ENCODE measurements around the gene CYP24A1. TPM values are rescaled to one million over a fixed set of nuclear protein-coding genes. Genes with fewer than 3 reads are reported as not detected.

The CYP24A1 gene
- total and polyA plus RNA-seq, 5 donors from 2014 or later = 0.49 to 0.80 (median 0.66) TPM; not detected in 1

DNA sequence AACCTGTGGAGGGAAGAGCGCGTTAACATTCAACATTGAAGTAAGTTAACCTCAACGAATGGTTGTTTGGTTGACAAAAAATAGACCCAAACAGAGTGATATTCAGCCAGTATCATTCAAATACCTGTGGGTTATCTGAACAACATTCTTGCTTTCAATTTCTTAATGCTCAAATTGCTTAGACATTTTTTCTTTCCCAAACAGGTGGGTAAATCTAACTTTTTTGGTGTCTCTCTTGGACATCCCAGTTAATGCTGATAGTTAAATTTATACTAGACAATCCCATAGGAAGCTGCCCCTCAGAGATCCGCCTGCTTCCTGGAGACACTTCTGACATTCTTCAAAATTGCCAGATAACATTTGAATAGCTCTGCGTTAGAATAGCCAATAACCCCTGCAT is 20.0 kb upstream of the CYP24A1 start:
- H3K4me1 Mint-ChIP-seq = no peaks in the 10 kb centered on the region
- H3K27me3 ChIP-seq (ENCODE audit: control insufficient read depth, insufficient read depth, low read length) = peaks cover 8% of the 10 kb centered on the region
- no peaks in the 10 kb centered on the region for H3K4me1 ChIP-seq (ENCODE audit: control insufficient read depth, insufficient read depth, low read length, poor library complexity, severe bottlenecking)
- no peak overlapping the region for H3K4me3 ChIP-seq (ENCODE audit: low read depth, low read length)
- no peak overlapping the region for H3K27ac ChIP-seq (ENCODE audit: insufficient read depth, low read length, poor library complexity, severe bottlenecking)
- DNase-seq = no peak
- H3K4me3 Mint-ChIP-seq = no peak overlapping the region
- no peaks in the 10 kb centered on the region for H3K9me3 Mint-ChIP-seq
- no peak overlapping the region for H3K27ac Mint-ChIP-seq
- H3K36me3 Mint-ChIP-seq = no peaks in the 10 kb centered on the region
- H3K36me3 ChIP-seq (ENCODE audit: control insufficient read depth, insufficient read depth, low read length) = no peaks in the 10 kb centered on the region
- ATAC-seq (ENCODE audit: low read depth in 2 of 2) = no peak
- H3K9me3 ChIP-seq (ENCODE audit: control insufficient read depth in 2 of 2, low read length in 2 of 2) = no peaks in the 10 kb centered on the region
- H3K27me3 Mint-ChIP-seq = peaks cover 9% of the 10 kb centered on the region

DNA sequence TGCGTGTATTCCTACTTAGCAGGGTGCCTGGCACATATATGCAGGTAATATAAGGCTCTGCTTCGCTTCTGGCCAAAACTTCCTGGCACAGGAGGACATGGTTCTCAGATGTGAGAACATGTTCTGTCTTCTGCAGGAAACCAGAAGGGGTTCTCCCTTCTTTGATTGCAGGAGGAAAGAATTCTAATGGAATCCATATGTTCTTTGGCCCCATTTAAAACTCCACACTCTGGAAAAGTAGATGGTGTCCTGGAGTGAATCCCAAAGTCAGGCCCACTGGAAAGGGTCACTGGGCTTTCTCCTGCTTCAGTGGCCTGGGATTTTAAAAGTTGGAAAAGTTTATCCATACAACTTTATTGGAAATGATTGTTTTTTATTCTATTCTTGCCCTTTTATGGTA is 16.4 kb upstream of the CYP24A1 start:
- DNase-seq = no peak
- Histone ChIP-seq H3K27ac (ENCODE audit: insufficient read depth, low read length, poor library complexity, severe bottlenecking) (no peak overlapping the region), H3K27me3 (ENCODE audit: control insufficient read depth, insufficient read depth, low read length) (peaks cover 8% of the 10 kb centered on the region), H3K9me3 (ENCODE audit: control insufficient read depth in 2 of 2, low read length in 2 of 2) (no peaks in the 10 kb centered on the region), H3K4me3 (ENCODE audit: low read depth, low read length) (no peak overlapping the region), H3K4me1 (ENCODE audit: control insufficient read depth, insufficient read depth, low read length, poor library complexity, severe bottlenecking) (no peaks in the 10 kb centered on the region), H3K36me3 (ENCODE audit: control insufficient read depth, insufficient read depth, low read length) (no peaks in the 10 kb centered on the region)
- Mint-ChIP-seq H3K4me3 (no peak overlapping the region), H3K4me1 (no peaks in the 10 kb centered on the region), H3K9me3 (no peaks in the 10 kb centered on the region), H3K27ac (peak overlapping the region in 1 of 3 donors; percentile 23), H3K27me3 (peaks cover 9% of the 10 kb centered on the region), H3K36me3 (no peaks in the 10 kb centered on the region)
- ATAC-seq (ENCODE audit: low read depth in 2 of 2) = no peak

DNA sequence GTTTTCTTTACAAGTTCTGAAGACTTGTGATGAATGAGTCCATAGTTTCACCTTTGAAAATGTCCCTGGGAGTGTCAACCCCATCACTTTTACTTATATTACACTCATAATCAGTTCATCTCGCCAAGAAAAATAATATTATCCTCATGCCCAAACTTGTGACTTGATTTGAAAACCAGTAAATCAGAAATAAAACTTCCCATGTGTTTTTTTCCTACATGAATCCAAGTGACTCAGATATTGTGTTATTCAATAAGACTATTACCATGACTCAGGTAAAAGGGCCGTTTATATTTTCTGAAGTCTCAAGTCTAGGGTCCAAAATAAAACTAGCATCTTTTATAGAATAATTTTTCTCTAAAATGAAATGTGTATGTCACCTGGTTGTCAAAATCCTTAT is 15.8 kb upstream of the CYP24A1 start:
- Histone ChIP-seq H3K4me1 (ENCODE audit: control insufficient read depth, insufficient read depth, low read length, poor library complexity, severe bottlenecking) (no peaks in the 10 kb centered on the region), H3K36me3 (ENCODE audit: control insufficient read depth, insufficient read depth, low read length) (no peaks in the 10 kb centered on the region), H3K9me3 (ENCODE audit: control insufficient read depth in 2 of 2, low read length in 2 of 2) (no peaks in the 10 kb centered on the region), H3K4me3 (ENCODE audit: low read depth, low read length) (no peak overlapping the region), H3K27ac (ENCODE audit: insufficient read depth, low read length, poor library complexity, severe bottlenecking) (no peak overlapping the region), H3K27me3 (ENCODE audit: control insufficient read depth, insufficient read depth, low read length) (peaks cover 7% of the 10 kb centered on the region)
- H3K27ac Mint-ChIP-seq = no peak overlapping the region
- no peak for ATAC-seq (ENCODE audit: low read depth in 2 of 2)
- H3K36me3 Mint-ChIP-seq = no peaks in the 10 kb centered on the region
- H3K4me3 Mint-ChIP-seq = no peak overlapping the region
- H3K4me1 Mint-ChIP-seq = no peaks in the 10 kb centered on the region
- DNase-seq = no peak
- peaks cover 9% of the 10 kb centered on the region for H3K27me3 Mint-ChIP-seq
- no peaks in the 10 kb centered on the region for H3K9me3 Mint-ChIP-seq

DNA sequence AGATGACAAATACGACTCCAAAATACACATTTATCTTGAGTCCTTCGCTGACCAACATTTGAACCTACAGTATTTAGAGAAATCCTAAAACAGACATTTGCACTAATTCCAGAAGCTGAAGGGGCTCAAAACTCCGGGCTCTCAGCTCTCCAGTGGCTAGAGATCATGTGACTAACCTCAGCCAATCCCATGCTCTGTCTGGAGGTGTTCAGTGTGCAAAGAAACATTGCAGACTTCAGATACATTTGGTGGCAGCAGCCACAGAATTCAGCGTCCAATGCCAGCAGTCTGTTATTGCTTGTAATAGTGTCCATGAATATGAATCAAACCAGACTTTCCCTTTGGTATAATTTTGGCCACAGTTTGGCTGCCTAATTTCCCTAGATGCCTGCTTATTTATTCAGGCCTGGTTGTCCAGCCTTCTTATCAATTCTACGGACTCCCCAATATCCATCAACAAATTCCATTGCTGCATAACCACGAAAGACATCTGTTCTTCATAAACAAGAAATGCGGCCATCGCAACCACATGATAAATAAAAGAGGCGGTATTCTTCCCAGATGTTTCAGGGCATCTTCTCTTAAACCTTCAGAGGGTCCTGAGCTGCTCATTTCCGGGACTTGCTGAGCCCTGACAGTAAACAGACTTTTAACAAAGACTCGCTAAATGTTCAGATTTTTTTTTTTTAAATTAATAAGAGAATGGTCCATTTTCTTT is 14.5 kb upstream of the CYP24A1 start:
- peaks cover 7% of the 10 kb centered on the region for H3K27me3 ChIP-seq (ENCODE audit: control insufficient read depth, insufficient read depth, low read length)
- no peak for DNase-seq
- H3K36me3 ChIP-seq (ENCODE audit: control insufficient read depth, insufficient read depth, low read length) = no peaks in the 10 kb centered on the region
- H3K4me1 ChIP-seq (ENCODE audit: control insufficient read depth, insufficient read depth, low read length, poor library complexity, severe bottlenecking) = no peaks in the 10 kb centered on the region
- H3K9me3 ChIP-seq (ENCODE audit: control insufficient read depth in 2 of 2, low read length in 2 of 2) = no peaks in the 10 kb centered on the region
- Mint-ChIP-seq H3K4me1 (no peaks in the 10 kb centered on the region), H3K9me3 (no peaks in the 10 kb centered on the region), H3K36me3 (no peaks in the 10 kb centered on the region), H3K4me3 (no peak overlapping the region), H3K27me3 (peaks cover 10% of the 10 kb centered on the region), H3K27ac (no peak overlapping the region)
- no peak for ATAC-seq (ENCODE audit: low read depth in 2 of 2)
- no peak overlapping the region for H3K27ac ChIP-seq (ENCODE audit: insufficient read depth, low read length, poor library complexity, severe bottlenecking)
- no peak overlapping the region for H3K4me3 ChIP-seq (ENCODE audit: low read depth, low read length)

DNA sequence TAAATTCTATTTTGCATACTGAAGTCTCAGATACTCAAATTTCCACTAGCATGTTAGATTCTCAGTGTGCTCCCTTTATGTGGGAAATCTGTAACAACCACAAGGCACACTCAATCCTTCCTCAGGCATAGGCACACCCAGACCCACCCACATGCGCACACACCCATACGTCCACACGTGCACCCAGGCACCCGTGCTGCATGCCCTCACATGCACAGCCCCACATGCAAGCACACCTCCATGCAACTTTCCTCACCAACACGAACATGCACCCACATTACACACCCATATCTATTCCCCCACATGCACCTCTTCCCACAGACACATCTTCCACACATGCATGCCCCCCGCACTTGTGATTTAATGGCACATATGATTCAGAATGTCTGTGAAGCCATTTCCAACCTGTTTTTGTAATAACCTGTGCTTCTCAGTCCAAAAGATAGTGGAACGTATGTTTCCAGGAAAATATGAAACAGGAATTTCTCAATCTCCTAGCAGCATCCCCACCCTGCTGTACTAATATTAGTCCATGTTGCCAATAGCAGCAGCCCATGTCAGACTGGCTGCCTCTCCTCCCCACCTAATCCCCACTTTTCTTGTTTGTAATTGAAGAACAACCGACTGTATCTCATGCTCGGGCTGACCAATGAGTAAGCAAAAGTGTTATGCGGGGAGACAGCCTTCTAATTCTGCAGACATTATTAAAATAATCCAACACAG is 11.3 kb upstream of the CYP24A1 start:
- Histone ChIP-seq H3K36me3 (ENCODE audit: control insufficient read depth, insufficient read depth, low read length) (no peaks in the 10 kb centered on the region), H3K4me1 (ENCODE audit: control insufficient read depth, insufficient read depth, low read length, poor library complexity, severe bottlenecking) (no peaks in the 10 kb centered on the region), H3K27me3 (ENCODE audit: control insufficient read depth, insufficient read depth, low read length) (peaks cover 4% of the 10 kb centered on the region), H3K9me3 (ENCODE audit: control insufficient read depth in 2 of 2, low read length in 2 of 2) (no peaks in the 10 kb centered on the region), H3K27ac (ENCODE audit: insufficient read depth, low read length, poor library complexity, severe bottlenecking) (no peak overlapping the region), H3K4me3 (ENCODE audit: low read depth, low read length) (no peak overlapping the region)
- Mint-ChIP-seq H3K36me3 (no peaks in the 10 kb centered on the region), H3K4me3 (no peak overlapping the region), H3K27me3 (peaks cover 6% of the 10 kb centered on the region), H3K27ac (no peak overlapping the region), H3K9me3 (no peaks in the 10 kb centered on the region), H3K4me1 (no peaks in the 10 kb centered on the region)
- DNase-seq (no peak), ATAC-seq (ENCODE audit: low read depth in 2 of 2) (no peak)

DNA sequence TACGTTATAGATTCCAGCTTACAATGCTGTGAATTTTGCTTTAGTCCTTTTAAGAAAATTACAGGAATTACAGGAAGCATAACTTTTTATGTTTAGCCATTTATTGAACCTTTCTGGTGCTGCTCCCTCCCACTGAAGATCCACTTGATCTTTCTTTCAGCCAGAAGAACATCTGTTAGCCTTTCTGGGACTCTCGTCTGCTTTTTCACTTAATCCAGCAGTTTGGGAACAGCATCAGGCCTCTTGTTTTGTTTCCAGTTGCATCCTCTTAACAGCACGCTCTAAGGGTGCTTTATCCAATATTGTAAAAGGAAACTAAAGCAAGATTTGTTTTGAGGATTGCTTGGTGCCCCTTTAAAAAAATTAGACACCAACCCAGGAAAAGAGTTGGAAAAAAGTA is 10.3 kb upstream of the CYP24A1 start:
- H3K9me3 Mint-ChIP-seq = no peaks in the 10 kb centered on the region
- H3K4me1 Mint-ChIP-seq = no peaks in the 10 kb centered on the region
- ATAC-seq (ENCODE audit: low read depth in 2 of 2) (no peak), DNase-seq (no peak)
- no peak overlapping the region for H3K4me3 ChIP-seq (ENCODE audit: low read depth, low read length)
- H3K4me3 Mint-ChIP-seq = no peak overlapping the region
- peaks cover 6% of the 10 kb centered on the region for H3K27me3 Mint-ChIP-seq
- no peaks in the 10 kb centered on the region for H3K4me1 ChIP-seq (ENCODE audit: control insufficient read depth, insufficient read depth, low read length, poor library complexity, severe bottlenecking)
- H3K27ac Mint-ChIP-seq = no peak overlapping the region
- H3K27ac ChIP-seq (ENCODE audit: insufficient read depth, low read length, poor library complexity, severe bottlenecking) = no peak overlapping the region
- no peaks in the 10 kb centered on the region for H3K9me3 ChIP-seq (ENCODE audit: control insufficient read depth in 2 of 2, low read length in 2 of 2)
- peaks cover 8% of the 10 kb centered on the region for H3K27me3 ChIP-seq (ENCODE audit: control insufficient read depth, insufficient read depth, low read length)
- H3K36me3 Mint-ChIP-seq = no peaks in the 10 kb centered on the region
- H3K36me3 ChIP-seq (ENCODE audit: control insufficient read depth, insufficient read depth, low read length) = no peaks in the 10 kb centered on the region

DNA sequence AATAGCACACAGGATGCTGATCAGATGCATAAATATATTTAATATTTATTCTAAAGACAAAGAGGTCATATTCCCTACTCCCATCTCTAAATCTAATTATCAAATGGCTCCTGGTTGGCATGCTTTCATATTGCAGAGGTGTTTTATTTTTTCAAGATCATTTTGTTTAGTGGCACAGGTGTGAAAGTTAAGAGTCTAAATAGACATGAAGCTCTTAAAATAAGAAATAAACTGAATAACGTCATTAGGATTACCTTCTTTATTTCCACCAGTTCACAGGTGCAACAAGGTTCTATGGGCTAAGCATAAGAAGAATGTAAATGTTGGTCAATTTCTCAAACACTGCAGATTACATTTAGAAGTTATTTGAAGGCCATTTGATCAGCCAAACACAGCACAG is 7.1 kb upstream of the CYP24A1 start:
- no peaks in the 10 kb centered on the region for H3K9me3 ChIP-seq (ENCODE audit: control insufficient read depth in 2 of 2, low read length in 2 of 2)
- Mint-ChIP-seq H3K4me3 (no peak overlapping the region), H3K27ac (no peak overlapping the region), H3K27me3 (peaks cover 20% of the 10 kb centered on the region), H3K36me3 (no peaks in the 10 kb centered on the region), H3K9me3 (no peaks in the 10 kb centered on the region), H3K4me1 (no peaks in the 10 kb centered on the region)
- ATAC-seq (ENCODE audit: low read depth in 2 of 2) (no peak), DNase-seq (no peak)
- peaks cover 12% of the 10 kb centered on the region for H3K27me3 ChIP-seq (ENCODE audit: control insufficient read depth, insufficient read depth, low read length)
- no peak overlapping the region for H3K27ac ChIP-seq (ENCODE audit: insufficient read depth, low read length, poor library complexity, severe bottlenecking)
- no peak overlapping the region for H3K4me3 ChIP-seq (ENCODE audit: low read depth, low read length)
- no peaks in the 10 kb centered on the region for H3K4me1 ChIP-seq (ENCODE audit: control insufficient read depth, insufficient read depth, low read length, poor library complexity, severe bottlenecking)
- no peaks in the 10 kb centered on the region for H3K36me3 ChIP-seq (ENCODE audit: control insufficient read depth, insufficient read depth, low read length)

DNA sequence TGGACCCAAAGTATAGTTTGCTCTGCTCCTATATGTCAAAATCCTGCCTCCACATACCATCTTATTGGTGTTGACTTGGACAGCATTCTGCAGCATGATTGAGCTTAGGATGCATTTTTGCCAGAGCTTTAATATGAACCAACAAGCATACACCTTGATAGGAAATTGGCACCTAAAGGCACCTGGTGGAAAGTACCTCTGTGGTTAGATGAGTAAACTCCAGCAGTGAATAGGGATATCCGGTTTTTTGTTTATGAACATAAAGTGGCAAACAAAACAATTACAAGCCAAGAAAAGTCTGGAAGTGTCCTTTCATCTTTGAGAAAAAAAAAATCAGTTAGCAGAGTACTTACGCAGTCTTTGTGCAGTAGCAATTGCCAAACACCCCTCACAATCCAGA is 6.2 kb upstream of the CYP24A1 start:
- no peak overlapping the region for H3K4me3 Mint-ChIP-seq
- H3K9me3 Mint-ChIP-seq = no peaks in the 10 kb centered on the region
- H3K27ac Mint-ChIP-seq = no peak overlapping the region
- Histone ChIP-seq H3K4me1 (ENCODE audit: control insufficient read depth, insufficient read depth, low read length, poor library complexity, severe bottlenecking) (no peaks in the 10 kb centered on the region), H3K36me3 (ENCODE audit: control insufficient read depth, insufficient read depth, low read length) (no peaks in the 10 kb centered on the region), H3K9me3 (ENCODE audit: control insufficient read depth in 2 of 2, low read length in 2 of 2) (no peaks in the 10 kb centered on the region), H3K27me3 (ENCODE audit: control insufficient read depth, insufficient read depth, low read length) (peaks cover 16% of the 10 kb centered on the region), H3K27ac (ENCODE audit: insufficient read depth, low read length, poor library complexity, severe bottlenecking) (no peak overlapping the region), H3K4me3 (ENCODE audit: low read depth, low read length) (no peak overlapping the region)
- no peak for DNase-seq
- H3K36me3 Mint-ChIP-seq = no peaks in the 10 kb centered on the region
- H3K4me1 Mint-ChIP-seq = peaks cover 0 to under 1% (median 0%) of the 10 kb centered on the region in 4 donors
- ATAC-seq (ENCODE audit: low read depth in 2 of 2) = no peak
- H3K27me3 Mint-ChIP-seq = peaks cover 30% of the 10 kb centered on the region

All from CD4-positive, CD25-positive, alpha-beta regulatory T cell (primary cell).